GM21576 (cell line): Measurements from ENCODE around the gene SERPINA5.
"Not testable (repeated sequence)": the region's sequence is repeated elsewhere in the genome, so short reads cannot be mapped to it uniquely, and the experiment has no call there.

Experiments
- ATAC-seq: cut with Tn5 transposase; IDR thresholded peaks from one replicate; pipeline ENCODE4 v1.9.1; 2021; ENCODE audit warnings: mild to moderate bottlenecking, moderate library complexity; ENCODE audit not compliant: unreplicated experiment

Gene SERPINA5

GRCh38 chr14:94621358-94622134 lies 40.3 kb downstream of the SERPINA5 start:
- no peak for ATAC-seq

- ATAC-seq = no peak
Measured at GRCh38 chr14:94622653-94623421, 41.6 kb downstream of the SERPINA5 start.

- ATAC-seq = no peak
Measured at GRCh38 chr14:94623422-94623809, 42.2 kb downstream of the SERPINA5 start.

- ATAC-seq = no peak
Measured at GRCh38 chr14:94623856-94624499, 42.8 kb downstream of the SERPINA5 start.

- no peak for ATAC-seq
Measured at GRCh38 chr14:94624537-94625352, 43.5 kb downstream of the SERPINA5 start.

GRCh38 chr14:94625353-94625635 lies 44.1 kb downstream of the SERPINA5 start:
- ATAC-seq = no peak

GRCh38 chr14:94628578-94628977 lies 47.4 kb downstream of the SERPINA5 start:
- ATAC-seq = no peak

GRCh38 chr14:94630396-94630795 lies 49.2 kb downstream of the SERPINA5 start:
- ATAC-seq = no peak

- no peak for ATAC-seq
Measured at GRCh38 chr14:94631050-94631449, 49.8 kb downstream of the SERPINA5 start.

GRCh38 chr14:94631536-94632304 lies 50.5 kb downstream of the SERPINA5 start:
- no peak for ATAC-seq

GRCh38 chr14:94632305-94632590 lies 51.0 kb downstream of the SERPINA5 start:
- ATAC-seq = no peak

- no peak for ATAC-seq
Measured at GRCh38 chr14:94633121-94633520, 51.9 kb downstream of the SERPINA5 start.

GRCh38 chr14:94635154-94635553 lies 53.9 kb downstream of the SERPINA5 start:
- no peak for ATAC-seq

- no peak for ATAC-seq
Measured at GRCh38 chr14:94636744-94637412, 55.7 kb downstream of the SERPINA5 start.

GRCh38 chr14:94637814-94638213 lies 56.6 kb downstream of the SERPINA5 start:
- not testable (repeated sequence) for ATAC-seq

GRCh38 chr14:94638339-94638738 lies 57.1 kb downstream of the SERPINA5 start:
- no peak for ATAC-seq

- no peak for ATAC-seq
Measured at GRCh38 chr14:94638961-94639817, 58.0 kb downstream of the SERPINA5 start.

GRCh38 chr14:94640721-94641631 lies 59.8 kb downstream of the SERPINA5 start:
- no peak for ATAC-seq
